Epithelial cell of proximal tubule (primary cell): ENCODE results near the gene NF1. TPM values are rescaled to one million over a fixed set of nuclear protein-coding genes. Genes with fewer than 3 reads are reported as not detected.
"Not testable (repeated sequence)": the region's sequence is repeated elsewhere in the genome, so short reads cannot be mapped to it uniquely, and the experiment has no call there.

Experiments used
- DNase-seq: peaks from one replicate; pipeline ENCODE4 v3.0.0-alpha.2; 2011; ENCODE audit warnings: low read depth
- H3K4me3 ChIP-seq: 2 replicates; pipeline ENCODE4 v1.5.1; 2011; ENCODE audit warnings: low read depth, mild to moderate bottlenecking, low read length
- total RNA-seq: library from RNA; depleted of rRNA; stranded (reverse); fragments of >200 nt; gene quantifications from 2 replicates; pipeline ENCODE4 v1.2.3, GENCODE V29; 2015
- TF ChIP-seq, protein P1 (sequence below): conservative IDR thresholded peaks from 2 replicates; pipeline ENCODE4 v1.5.1; 2012; ENCODE audit warnings: low read depth, mild to moderate bottlenecking, low read length

The NF1 gene
- total RNA-seq, 1 donor from 2014 or later = 40.2 TPM

DNA sequence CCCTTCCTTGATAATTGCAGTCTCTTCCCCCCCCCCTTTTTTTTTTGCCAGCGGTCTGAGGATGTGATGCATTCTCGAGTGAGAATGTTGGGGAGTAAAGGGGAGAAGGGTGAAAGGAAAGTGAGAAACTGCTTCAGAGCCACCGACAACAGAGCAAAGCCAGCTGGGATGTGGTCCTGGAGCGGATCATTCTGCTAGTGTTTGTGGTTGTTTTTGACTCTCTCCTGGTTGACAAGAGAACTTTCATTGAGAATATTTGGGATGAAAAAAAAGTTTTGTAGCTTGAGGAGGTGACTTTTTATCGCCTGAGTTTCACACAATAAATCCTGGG is 1.3 kb downstream of the NF1 start:
- peak overlapping the region; percentile 83 for H3K4me3 ChIP-seq
- DNase-seq = no peak
- TF ChIP-seq, protein P1, sequence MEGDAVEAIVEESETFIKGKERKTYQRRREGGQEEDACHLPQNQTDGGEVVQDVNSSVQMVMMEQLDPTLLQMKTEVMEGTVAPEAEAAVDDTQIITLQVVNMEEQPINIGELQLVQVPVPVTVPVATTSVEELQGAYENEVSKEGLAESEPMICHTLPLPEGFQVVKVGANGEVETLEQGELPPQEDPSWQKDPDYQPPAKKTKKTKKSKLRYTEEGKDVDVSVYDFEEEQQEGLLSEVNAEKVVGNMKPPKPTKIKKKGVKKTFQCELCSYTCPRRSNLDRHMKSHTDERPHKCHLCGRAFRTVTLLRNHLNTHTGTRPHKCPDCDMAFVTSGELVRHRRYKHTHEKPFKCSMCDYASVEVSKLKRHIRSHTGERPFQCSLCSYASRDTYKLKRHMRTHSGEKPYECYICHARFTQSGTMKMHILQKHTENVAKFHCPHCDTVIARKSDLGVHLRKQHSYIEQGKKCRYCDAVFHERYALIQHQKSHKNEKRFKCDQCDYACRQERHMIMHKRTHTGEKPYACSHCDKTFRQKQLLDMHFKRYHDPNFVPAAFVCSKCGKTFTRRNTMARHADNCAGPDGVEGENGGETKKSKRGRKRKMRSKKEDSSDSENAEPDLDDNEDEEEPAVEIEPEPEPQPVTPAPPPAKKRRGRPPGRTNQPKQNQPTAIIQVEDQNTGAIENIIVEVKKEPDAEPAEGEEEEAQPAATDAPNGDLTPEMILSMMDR = no peak

DNA sequence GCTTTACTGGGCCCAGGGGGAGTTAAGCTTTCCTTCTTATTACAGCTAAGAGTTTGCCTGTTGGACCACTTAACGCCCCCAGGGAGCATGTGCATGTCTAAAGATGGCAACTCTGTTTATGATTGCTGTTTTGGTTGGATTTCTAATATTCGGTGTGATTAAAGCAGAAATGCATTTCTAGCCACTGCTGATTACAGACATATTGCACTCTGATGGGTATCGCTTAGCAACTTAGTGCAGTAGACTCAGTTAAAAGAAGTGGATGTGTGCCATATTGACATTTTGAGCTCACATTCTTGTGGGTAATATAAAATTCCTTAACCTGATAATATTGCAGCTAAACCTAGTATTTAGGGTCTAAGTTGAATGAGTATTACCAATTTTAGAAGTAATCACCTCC is 4.2 kb downstream of the NF1 start:
- no peak for DNase-seq
- no peak overlapping the region for H3K4me3 ChIP-seq
- TF ChIP-seq, protein P1 = no peak

DNA sequence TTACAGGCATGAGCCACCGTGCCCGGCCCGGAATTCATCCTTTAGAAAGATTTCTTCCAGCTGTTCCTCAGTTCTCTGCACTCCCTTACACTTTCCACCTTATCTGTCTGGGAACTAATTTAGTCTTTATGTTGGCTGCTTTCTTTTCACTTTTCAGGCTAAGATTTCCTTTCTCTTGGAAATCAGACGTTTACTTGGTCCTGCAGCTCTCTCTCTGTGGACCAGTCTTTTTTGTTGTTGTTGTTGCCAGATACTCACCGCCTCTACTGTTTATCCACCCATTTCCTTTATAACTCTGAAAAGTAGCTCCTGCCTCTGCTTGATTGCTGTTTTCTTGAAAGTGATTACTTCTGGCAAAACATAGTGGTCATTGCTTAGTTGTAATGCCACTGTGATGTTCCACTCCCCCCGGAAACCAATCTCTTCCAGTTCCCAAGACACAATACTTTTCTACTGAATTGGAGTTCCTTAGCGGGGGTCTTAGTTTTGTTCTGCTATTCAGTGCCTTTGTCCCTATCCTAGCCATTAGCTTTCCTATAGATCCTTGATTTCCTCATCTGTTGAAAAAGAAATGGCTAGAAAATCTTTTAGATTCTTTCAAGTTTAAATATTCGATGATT is 6.2 kb downstream of the NF1 start:
- H3K4me3 ChIP-seq = no peak overlapping the region
- TF ChIP-seq, protein P1 = no peak
- no peak for DNase-seq

DNA sequence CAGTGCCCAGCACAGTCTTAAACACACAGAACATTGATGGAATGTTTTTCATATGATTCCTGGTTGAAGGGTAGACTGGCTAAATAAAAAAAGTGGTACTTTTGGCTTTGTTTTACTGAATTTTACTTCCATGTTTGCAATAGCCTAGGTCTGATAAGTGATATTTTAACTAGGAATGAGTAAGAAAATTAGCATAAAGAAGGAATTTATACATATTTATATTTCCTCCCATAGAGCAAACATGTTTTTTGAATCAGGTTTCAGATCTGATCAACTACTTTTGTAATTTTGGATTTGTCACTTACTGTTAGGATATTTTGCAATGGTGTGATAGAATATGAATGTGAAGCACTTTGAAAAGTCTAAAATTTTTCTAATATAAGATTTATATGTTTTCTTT is 7.2 kb downstream of the NF1 start:
- TF ChIP-seq, protein P1 = no peak
- H3K4me3 ChIP-seq = no peak overlapping the region
- DNase-seq = no peak

DNA sequence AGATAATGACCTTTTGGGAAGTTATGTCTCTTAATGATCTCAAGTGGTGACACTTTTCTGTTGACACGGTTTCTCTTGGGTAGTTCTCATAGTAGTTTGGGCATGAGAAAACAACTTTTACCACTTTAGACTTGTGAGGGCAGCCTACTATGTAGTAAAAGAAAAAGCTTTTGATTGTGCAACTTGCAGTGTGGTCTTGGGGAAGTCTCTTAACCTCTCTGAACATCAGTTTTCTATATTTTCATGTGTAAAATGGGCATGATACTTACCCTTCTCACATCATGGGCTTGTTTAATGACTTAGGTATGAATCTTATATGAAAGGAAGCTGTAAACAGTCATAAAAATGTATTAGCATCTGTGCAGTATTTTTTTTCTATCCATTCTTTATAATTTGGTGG is 11.2 kb downstream of the NF1 start:
- no peak for DNase-seq
- TF ChIP-seq, protein P1 = no peak
- H3K4me3 ChIP-seq = no peak overlapping the region

DNA sequence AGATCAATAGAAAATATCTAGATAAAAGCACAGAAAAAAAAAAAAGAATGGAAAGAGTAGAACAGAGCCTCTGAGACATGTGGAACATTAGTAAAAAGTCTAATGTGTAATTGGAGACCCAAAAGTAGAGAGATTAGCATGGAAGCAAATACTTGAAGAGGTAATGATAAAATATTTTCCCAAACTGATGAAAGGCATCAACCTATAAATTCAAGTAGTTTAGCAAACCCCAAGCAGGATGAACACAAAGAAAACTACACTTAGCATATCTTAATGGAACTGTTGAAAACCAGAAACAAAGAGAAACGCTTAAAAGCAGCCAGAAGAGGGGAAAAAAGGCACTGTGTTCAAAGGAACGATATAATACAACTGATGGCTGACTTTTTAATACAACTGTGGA is 16.4 kb downstream of the NF1 start:
- DNase-seq = no peak
- TF ChIP-seq, protein P1 = no peak
- H3K4me3 ChIP-seq = no peak overlapping the region

DNA sequence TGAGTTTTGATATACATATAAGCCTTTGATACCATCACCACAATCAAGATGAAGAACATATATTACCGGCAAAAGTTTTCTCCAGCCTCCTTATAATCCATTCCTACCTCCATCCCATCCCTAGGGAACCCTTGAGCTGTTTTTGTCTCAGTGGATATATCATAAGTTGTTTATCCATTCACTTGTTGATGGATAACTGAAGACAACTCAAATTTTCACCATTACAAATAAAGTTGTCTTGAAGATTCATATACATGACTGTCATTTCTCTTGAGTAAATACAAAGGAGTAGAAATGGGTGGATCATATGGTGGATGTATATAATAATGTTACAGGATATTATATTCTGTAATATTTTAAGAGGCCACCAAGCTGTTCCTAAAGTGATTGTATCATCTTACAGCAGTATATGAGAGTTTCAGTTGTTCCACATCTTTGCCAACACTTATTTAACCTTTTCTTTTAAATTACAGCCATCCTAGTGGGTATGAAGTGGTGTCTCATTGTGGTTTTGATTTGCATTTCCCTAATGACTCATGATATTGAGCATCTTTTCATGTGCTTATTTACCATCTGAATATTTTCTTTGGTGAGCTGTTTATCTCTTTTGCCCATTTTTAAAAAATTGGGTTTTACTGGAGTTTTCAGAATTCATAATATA is 17.4 kb downstream of the NF1 start:
- no peak for DNase-seq
- no peak overlapping the region for H3K4me3 ChIP-seq
- TF ChIP-seq, protein P1 = no peak

DNA sequence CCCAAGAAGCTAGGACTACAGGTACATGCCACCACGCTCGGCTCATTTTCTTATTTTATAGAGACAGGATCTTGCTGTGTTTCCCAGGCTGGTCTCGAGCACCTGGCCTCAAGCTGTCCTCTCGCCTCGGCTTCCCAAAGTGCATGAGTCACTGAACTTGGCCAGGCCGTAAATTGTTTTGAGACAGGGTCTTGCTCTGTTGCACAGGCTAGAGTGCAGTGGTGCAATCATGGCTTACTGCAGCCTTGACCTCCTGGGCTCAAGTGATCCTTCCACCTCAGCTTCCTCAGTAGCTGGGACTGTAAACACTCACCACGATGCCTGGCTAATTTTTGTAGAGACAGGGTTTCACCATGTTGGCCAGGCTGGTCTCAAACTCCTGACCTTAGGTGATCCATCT is 18.6 kb downstream of the NF1 start:
- not testable (repeated sequence) for H3K4me3 ChIP-seq
- DNase-seq = peak; percentile 80
